Suppressor macrophage treated with lipopolysaccharide for 1 hour (primary cell): Measurements from ENCODE around the gene CENPX.
A peak's percentile ranks its signal among the peaks of the same experiment; 100 is the strongest.

Experiments used
- DNase-seq, 3 donors: peaks; one replicate each; pipeline ENCODE4 v3.0.0-alpha.2; 2020 to 2022

CENPX gene

GRCh38 chr17:82038796-82039409 lies 16.2 kb upstream of the CENPX start:
- DNase-seq = peak; percentile 54 to 73 (median 67)

DNA sequence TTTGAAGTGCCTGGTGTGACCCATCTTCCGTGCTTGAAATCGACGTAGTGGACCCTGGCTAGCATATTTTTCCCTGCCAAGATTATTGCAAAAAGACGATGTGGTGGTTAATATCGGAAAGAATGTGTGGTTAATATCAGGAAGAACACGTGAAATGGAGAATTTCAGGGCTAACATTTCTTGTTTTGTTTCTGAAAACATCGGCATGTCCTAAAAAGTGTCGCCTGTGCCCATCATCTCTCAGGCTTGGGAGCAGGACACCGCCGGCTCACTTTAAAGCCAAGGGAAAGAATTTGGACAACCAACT lies 15.2 kb upstream of the CENPX start:
- no peak for DNase-seq

DNA sequence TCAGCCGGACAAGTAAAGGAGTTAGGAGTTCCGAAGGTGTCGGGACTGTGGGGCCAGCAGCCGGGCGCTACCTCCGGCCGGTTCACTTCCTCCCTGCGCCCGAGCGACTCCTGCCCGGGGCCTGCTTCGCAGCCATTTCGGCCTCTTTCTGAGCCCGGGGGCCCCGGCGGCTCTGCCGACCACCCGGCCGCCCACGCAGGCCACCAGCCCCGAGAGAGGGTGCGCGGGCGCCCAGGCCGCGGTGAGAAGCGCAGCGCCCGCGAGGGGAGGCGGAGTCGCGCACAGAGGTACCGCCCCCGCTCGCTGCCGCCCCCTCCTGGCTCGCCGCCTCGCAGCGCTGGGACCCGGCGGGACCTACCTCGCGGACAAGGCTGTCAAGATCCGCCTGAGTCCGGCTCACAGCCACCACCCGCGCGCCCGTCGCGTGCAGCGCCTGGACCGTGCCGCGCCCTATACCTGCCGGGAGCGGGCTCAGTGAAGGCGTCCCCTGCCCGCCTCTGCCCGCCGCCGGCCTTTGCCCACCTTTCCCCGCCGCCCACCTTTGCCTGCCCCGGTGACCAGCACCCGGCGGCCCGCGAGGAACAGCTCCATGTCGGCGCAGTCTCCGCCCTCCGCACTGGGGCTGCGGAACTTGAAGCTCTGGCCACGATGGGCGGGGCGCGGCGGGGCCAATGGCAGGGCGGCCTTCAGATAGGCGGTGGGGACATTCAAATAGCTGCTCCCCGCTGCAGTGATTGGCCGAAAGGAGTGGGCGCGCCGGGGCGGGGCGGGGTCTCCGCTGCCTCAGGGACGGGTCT lies 14.6 kb upstream of the CENPX start, which contains the start of gene DCXR:
DCXR (minus strand) TSS at position 606 of the 797 bp plus-strand sequence; CDS start at position 591, 15 bp downstream.
- DNase-seq = peak; percentile 96 to 99 (median 98)

DNA sequence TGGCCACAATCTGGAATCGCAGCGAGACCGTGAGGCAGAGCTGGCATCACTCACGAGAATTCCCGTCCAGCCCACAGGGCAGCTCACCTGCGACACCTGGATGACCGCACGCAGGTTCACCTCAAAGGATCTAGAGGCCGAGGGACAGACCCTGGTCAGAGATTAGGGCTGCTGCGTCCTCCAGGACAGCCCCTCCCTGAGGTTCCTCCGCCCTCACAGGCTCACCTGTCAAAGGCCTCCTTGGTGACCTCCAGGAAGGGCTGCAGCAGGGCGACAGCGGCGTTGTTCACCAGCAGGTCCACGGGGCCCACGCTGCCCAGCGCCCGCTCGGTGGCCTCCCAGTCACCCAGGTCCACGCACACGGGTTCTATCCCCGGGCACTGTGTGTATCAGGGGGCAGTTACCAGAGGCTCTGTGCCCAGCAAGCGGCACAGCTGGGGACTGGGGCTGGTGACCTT lies 14.0 kb upstream of the CENPX start:
- no peak for DNase-seq

GRCh38 chr17:82035956-82036633 lies 13.4 kb upstream of the CENPX start:
- no peak for DNase-seq

DNA sequence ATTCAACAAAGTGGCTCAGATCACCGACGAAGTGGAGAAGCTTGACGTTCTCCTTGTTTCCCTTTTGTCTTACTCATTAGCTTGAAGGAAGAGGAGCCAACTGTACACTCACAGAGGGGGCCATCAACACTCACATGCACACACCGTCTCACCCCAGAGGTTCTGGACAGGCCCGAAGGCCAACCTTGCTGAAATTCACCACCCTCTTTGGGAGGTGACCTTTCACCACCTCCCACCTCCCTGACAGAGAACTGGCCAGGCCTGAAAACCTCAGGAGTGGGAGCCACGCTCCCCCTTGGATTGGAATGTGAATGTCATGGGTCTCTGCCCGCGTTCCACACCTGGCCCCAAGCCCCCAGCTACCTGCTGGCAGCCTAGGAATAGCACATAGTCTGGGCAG lies 12.8 kb upstream of the CENPX start:
- DNase-seq = no peak

DNA sequence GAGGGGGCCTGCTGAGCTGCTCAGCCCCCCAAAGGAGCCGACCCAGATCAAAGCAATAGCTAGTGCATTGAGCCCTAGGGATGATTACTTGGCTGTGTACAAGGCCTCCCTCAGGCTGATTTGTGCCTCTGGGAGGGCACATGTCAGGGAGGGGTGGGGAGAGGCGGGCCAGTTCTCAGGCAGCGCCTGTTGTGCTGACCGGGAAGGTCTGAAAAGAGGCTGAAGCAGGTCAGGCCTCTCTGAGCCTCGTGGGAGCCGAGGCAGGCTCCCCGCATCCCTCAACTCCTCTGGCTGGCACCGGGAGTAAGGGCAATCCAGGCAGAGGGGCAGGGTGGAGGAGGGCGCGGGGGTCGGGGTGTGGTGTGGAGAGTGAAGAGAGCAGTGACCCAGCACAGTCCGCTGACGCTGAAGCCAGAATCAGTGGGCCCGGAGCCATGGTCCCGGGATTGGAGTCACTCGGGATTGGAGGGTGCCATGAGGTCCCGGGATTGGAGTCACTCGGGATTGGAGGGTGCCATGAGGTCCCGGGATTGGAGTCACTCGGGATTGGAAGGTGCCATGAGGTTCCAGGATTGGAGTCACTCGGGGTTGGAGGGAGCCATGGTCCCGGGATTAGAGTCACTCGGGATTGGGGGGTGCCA lies 11.8 kb upstream of the CENPX start:
- DNase-seq = no peak

- DNase-seq = no peak
Observed at GRCh38 chr17:82033359-82034085, 10.8 kb upstream of the CENPX start.

- DNase-seq = no peak
Observed at GRCh38 chr17:82031885-82032627, 9.4 kb upstream of the CENPX start.

DNA sequence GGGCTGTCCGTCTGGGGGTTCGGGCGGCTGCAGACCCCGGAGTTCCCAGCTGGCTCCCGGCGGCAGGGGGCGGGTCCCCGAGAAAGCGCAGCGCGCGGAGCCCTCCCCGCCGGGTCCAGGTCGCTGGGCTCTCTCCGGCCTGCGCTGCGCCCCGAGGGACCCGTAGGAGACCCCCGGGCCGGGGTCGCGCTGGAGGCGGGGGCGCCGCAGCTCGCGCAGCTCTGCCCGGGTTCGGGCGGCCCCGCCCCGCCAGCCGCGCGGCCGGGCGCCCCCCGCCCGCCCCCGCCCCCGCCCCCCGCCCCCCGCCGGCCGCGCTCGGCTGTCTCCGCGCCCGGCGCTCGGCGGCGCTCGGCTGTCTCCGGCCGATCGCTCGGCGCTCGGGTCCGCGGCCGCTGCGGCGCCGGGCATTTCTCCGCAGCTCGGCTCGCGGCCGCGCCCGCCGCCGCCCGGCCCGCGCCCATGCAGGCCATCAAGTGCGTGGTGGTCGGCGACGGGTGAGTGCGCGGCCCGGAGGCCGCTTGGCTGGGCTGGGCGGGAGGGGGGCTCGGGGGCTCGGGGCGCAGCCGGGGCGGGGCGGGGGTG lies 8.7 kb upstream of the CENPX start, which contains the start of gene RAC3:
RAC3 (plus strand) TSS at position 376 of the 582 bp plus-strand sequence; CDS start at position 460, 84 bp downstream.
- peak in 2 of 3 donors; percentile 37 to 69 for DNase-seq

DNA sequence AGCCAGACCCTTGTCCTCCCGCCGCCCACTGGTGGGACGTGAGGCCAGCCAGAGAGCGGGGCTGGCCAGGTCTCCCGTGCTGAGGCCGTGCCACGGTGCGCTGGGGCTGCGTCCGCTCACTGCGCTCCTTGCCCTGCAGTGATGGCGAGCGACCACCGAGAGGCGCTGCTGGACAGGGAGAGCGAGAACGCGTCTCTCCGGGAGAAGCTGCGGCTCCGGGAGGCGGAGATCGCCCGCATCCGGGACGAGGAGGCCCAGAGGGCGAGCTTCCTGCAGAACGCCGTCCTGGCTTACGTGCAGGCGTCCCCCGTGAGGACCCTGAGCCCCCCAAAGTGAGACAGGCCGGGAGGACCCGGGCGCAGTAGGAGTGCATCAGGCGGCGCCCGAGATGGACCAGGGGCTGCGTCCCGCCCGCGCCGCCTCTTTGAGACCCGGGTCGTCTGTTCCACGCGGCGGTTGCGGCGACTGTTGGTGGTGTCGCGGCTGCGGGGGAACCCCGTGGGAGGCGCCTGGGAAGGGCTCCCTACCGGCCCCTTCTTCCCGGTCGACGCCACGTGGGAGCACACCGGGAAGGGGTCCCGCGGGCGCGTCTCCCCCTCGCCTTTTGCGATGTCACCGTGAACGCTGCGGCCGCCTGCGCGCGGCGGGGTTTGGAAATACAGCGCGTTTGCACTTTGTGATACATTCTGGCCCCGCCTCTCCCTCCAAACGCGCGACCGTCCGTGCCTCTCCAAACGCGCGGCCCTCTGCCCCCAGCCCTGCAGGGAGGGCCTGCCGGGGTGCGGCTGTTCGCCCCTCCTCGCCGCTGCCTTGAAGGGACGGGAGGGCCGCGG lies 8.0 kb upstream of the CENPX start:
- peak; percentile 86 to 92 (median 88) for DNase-seq

DNA sequence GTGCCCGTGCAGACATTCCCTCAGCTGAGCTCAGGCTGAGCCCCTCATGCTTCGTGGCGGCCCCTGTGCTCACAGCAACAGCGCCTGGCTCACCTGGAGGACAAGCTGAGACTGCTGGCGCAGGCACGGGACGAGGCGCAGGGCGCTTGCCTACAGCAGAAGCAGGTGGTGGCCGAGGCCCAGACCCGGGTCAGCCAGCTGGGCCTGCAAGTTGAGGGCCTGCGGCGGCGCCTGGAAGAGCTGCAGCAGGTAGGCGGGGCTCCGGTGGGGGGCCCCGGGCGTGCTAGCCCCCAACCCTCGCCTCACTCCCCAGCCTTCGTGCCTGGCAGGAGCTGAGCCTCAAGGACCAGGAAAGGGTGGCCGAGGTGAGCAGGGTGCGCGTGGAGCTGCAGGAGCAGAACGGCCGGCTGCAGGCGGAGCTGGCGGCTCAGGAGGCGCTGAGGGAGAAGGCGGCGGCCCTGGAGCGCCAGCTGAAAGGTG lies 7.4 kb upstream of the CENPX start:
- DNase-seq = no peak

DNA sequence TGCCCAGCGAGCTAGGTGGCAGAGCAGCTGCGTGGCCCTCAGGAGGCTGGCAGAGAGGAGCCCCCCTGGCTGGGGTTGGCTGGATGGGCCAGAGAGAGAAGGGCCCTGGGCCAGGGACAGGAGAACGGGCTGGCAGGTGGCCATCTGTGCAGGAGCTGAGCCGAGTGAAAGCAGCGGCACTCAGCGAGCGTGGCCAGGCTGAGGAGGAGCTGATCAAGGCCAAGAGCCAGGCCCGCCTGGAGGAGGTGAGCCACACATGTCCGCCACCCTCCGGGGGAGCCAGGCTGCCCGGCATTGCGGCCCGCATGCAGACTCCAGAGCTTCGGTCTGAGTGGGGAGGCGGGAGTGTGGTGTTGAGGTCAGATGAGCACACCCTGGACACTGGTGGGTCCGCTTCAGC lies 6.7 kb upstream of the CENPX start:
- DNase-seq = no peak

DNA sequence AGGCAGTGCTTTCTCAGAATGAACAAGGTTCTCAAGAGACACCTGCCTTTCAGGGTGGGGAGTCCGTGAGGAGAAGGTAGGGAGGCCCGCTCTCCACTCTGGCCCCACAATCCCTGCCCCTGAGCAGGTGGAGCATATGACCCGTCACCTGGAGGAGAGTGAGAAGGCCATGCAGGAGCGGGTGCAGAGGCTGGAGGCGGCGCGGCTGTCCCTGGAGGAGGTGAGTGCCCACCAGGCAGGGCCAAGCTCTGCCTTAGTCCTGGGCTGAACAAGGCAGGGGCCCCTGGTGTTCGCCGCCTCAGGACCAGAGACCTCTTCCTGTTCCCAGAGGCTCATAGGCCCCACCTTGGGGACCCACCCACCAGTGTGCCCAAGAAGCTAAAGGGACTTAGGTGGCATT lies 6.3 kb upstream of the CENPX start:
- no peak for DNase-seq

DNA sequence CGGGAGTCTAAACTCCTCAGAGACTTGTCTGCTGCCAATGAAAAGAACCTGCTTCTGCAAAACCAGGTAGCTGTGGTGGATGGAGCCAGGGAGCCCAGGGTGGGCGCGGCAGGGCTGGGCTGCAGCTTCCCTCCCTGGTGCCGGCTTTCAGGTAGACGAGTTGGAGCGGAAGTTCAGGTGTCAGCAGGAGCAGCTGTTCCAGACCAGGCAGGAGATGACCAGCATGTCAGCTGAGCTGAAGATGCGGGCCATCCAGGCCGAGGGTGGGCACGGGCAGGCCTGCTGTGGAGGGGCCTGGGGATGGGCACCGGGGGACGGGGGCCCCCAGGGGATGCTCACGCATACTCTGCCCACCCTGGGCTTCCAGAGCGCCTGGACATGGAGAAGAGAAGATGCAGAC lies 5.6 kb upstream of the CENPX start:
- DNase-seq = no peak

GRCh38 chr17:82025401-82026107 lies 2.9 kb upstream of the CENPX start:
- DNase-seq = no peak

DNA sequence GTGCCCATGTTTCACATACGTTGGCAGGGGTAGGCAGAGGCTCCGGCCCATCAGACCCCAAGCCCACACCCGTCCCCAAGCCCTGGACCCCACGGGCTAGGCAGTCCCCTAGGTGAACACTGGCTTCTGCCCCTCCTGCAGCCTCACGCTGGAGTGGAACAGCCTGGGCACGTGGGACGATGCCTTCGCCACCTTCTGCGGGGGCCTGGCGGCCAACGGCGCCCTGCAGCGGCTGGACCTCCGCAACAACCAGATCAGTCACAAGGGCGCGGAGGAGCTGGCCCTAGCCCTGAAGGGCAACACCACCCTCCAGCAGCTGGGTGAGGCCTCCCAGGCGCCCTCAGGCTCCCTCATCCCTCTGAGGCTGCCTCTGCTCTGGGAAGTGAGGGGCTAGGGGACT lies 2.2 kb upstream of the CENPX start:
- DNase-seq = no peak

GRCh38 chr17:82023447-82024241 lies 966 bp upstream of the CENPX start:
- DNase-seq = peak; percentile 34 to 59 (median 43)

- peak; percentile 100 for DNase-seq
Observed at GRCh38 chr17:82022981-82023446, 336 bp upstream of the CENPX start, which contains the start of gene LRRC45. Gene LRRC45, plus strand, starts transcription at chr17:82023305. Its CDS starts 339 bp downstream, at chr17:82023644.
